T47D (cell line): Measurements from ENCODE around the gene MAPKAP1.
A peak's percentile ranks its signal among the peaks of the same experiment; 100 is the strongest.

Experiments used
- DNase-seq, 2 experiments: peaks; one replicate each; pipeline versions ENCODE4 v3.0.0 to v3.0.0-alpha.2; 2011 to 2012; ENCODE audit warnings: low read depth in 1 of 2, low spot score in 1 of 2
- JUND ChIP-seq: IDR thresholded peaks from 2 replicates; pipeline ENCODE4 v1.6.1; 2012; ENCODE audit warnings: low read depth
- in situ Hi-C: cut with HindIII; loops from 2 replicates; pipeline ENCODE4 v1.10.0; 2016; ENCODE audit warnings: low sequenced_read_pairs, low pct_unique_long_range_greater_than_20kb

Gene MAPKAP1

GRCh38 chr9:125517577-125517976 is 189.4 kb downstream of the MAPKAP1 start:
- in situ Hi-C loops, result no loop called here
- TF ChIP-seq JUND, result no peak

GRCh38 chr9:125515983-125516940 is 190.7 kb downstream of the MAPKAP1 start:
- in situ Hi-C loops, result no loop called here
- TF ChIP-seq JUND, result no peak

More at GRCh38 chr9:125517577-125517976, 189.4 kb downstream of the MAPKAP1 start:
- DNase-seq, result no peak

DNA sequence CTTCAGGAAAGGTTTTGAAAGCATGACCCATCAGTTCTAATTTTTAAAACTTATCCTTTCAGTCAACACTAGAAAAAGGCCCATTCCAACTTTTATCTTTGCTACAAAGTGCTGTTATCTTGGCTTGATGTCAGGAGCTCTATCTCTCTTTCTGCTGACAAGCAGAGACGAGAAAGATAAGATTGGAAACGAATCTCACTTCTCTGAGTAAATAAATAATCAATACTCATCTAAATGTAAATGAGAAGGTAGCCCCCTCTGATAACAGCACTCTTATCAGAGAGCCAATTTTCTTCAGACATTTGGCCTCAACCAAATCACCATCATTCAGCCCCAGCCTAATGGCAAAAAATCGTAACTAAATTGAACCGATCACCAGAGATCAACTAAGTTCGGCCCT is 191.7 kb downstream of the MAPKAP1 start:
- no peak for TF ChIP-seq JUND
- DNase-seq, result no peak
- in situ Hi-C loops, result no loop called here

More at GRCh38 chr9:125515983-125516940, 190.7 kb downstream of the MAPKAP1 start:
- no peak for DNase-seq

DNA sequence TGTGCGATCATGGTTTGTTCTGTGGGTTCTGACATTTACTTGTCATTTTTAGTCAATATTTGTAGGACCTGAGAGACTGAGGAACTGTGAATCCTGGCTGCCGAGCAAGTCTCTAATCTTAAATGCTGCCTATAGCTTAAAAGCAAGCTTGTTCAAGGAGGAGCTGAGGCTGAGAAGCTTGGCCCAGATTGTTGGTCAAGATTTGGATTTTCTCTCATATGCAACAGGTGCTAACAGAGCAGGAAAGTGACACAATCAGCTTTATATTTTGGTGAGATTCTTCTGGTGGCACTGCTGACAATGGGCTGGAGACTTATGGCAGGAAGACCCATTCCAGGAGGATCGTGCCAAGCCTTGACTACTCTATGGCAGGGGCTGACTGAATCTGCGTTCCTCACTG is 192.5 kb downstream of the MAPKAP1 start:
- in situ Hi-C loops, result no loop called here

GRCh38 chr9:125513668-125514413 is 193.2 kb downstream of the MAPKAP1 start:
- DNase-seq, result peak; percentile 31 to 35

More for the DNA sequence above, 192.5 kb downstream of the MAPKAP1 start:
- peak in 1 of 2 experiments; percentile 27 for DNase-seq
- no peak for TF ChIP-seq JUND

GRCh38 chr9:125513303-125513667 is 193.7 kb downstream of the MAPKAP1 start:
- DNase-seq, result no peak
- in situ Hi-C loops, result no loop called here
- TF ChIP-seq JUND, result no peak

More at GRCh38 chr9:125513668-125514413, 193.2 kb downstream of the MAPKAP1 start:
- in situ Hi-C loops, result no loop called here
- no peak for TF ChIP-seq JUND

DNA sequence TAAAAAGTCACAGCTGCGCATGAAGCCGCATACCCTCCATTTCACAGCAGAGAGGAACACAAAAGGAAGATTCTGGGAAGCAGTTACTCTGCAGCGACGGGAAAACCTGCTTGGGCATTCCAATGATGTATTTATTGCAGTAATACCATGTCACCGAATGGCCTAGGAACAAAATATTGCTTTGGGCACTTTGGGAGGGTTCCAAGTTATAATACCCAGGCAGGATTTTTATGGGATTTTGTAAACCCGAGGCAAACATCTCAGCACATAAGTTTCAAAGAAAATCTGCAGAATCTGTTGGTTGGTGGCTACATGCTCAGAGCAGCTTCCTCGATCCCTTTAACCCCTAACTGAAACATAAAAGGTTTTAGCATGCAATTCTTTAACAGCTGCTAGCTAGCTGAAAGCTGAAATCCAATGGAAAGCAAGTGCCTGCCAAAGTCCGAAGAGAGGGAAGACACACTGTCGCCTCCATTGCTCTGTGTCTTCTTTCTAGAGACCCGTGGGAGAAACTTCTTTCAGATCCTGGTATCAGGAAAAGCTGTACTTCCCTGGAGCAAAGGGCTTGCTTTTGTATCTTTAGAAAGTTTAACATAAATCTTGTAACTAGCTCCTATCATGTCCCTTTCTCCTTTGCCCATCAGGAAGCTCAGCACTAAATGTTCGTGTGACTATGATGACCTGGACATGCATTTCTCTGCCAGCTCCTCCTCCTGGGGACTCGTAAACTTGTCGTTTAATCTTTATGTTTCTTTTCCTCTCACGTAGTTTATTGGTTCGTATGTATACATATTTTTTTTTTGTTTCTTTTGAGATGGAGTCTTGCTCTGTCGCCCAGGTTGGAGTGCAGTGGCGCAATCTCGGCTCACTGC is 195.0 kb downstream of the MAPKAP1 start:
- DNase-seq, result peak; percentile 58 to 90
- peak; percentile 31; the same call in 1 of the 2 replicates for TF ChIP-seq JUND
- in situ Hi-C loops, result no loop called here

GRCh38 chr9:125510980-125511379 is 196.0 kb downstream of the MAPKAP1 start:
- no peak for DNase-seq
- TF ChIP-seq JUND, result no peak
- in situ Hi-C loops, result no loop called here

DNA sequence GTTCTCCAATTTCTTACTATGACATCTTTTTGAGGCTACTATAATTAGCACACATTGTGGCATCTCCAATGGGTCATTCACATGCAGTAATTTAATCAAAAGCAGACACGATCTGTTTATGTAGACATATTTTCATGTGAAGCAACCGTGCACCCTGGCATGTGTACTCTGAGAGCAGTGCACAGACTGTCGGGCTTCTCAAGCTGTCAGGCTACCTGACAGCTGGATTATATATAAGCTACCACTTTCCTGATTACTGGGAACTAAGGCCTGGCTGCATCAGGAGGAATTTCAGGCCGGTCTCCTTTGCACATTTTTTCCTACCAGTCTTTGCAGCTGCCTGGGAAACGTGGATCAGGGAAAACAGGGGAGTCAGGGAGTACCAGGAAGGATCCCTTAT is 197.5 kb downstream of the MAPKAP1 start:
- DNase-seq, result no peak
- in situ Hi-C loops, result no loop called here
- TF ChIP-seq JUND, result no peak

DNA sequence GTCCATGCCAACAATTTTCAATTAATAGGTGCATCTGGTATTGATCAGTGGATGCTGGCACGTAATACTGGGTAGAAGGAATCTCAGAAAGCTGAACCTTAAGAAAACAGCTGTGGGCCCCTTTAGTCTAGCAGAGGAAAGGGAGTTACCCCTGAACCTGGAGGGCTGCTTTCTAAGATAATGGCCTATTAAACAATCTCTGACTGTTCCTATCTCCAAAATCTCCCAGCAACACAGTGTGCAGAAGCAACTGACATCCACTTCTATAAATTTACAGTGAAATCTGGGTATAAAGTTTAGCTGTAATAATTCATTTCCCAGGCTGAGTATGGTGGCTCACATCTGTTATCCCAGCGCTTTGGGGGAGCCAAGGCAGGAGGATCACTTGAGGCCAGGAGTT is 198.8 kb downstream of the MAPKAP1 start:
- no peak for TF ChIP-seq JUND
- in situ Hi-C loops, result no loop called here

GRCh38 chr9:125507226-125507625 is 199.8 kb downstream of the MAPKAP1 start:
- in situ Hi-C loops, result no loop called here
- no peak for TF ChIP-seq JUND

More for the DNA sequence above, 198.8 kb downstream of the MAPKAP1 start:
- no peak for DNase-seq

DNA sequence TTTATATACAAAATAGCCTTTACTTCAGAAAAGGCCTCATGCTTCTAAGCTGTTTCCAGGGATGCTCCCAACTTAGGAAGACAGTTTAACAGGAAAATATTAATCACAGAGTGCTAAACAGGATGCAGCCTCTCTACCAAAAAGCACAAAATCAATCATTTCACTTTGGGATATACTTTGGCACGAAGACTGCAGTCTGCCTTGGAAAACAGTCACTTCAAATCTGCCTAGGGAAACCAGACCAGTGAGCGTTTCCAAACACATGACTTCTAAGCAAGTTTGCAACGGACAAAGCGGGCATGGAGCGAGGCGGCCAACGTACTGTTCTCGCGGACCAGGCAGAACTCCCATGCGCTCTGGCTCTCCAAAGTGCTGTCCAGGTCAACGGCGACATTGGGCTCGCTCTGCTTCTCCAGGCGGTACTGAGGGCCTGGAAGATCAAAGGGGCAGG is 201.0 kb downstream of the MAPKAP1 start:
- DNase-seq, result no peak
- in situ Hi-C loops, result no loop called here
- TF ChIP-seq JUND, result no peak

More at GRCh38 chr9:125507226-125507625, 199.8 kb downstream of the MAPKAP1 start:
- no peak for DNase-seq
